H1 (cell line): ENCODE results near the gene MBP. TPM values are rescaled to one million over a fixed set of nuclear protein-coding genes. Genes with fewer than 3 reads are reported as not detected.

Experiments used
- CBX5 ChIP-seq: fragments of 300-800, 300-1000 bp; sonication (generic); IDR thresholded peaks from 2 replicates; pipeline ENCODE4 v1.7.1; 2016; ENCODE audit warnings: antibody characterized with exemption, low read length, low read depth
- CHD2 ChIP-seq: IDR thresholded peaks from 2 replicates; pipeline ENCODE4 v1.6.1; 2012; ENCODE audit warnings: low read length, improper control_type of control experiment
- EP300 ChIP-seq, 2 experiments: IDR thresholded peaks; 1 replicate in 1 of 2; 2 replicates in 1 of 2; pipeline ENCODE4 v1.6.1; 2011 to 2012; ENCODE audit warnings: low read depth in 2 of 2, low read length in 2 of 2, mild to moderate bottlenecking in 2 of 2, borderline replicate concordance in 1 of 2, inconsistent platforms in 1 of 2, moderate library complexity in 1 of 2
- GABPA ChIP-seq: IDR thresholded peaks from 2 replicates; pipeline ENCODE4 v1.6.1; 2011; ENCODE audit warnings: mild to moderate bottlenecking, low read length, moderate library complexity, borderline replicate concordance; ENCODE audit not compliant: insufficient read depth
- SP1 ChIP-seq: IDR thresholded peaks from 2 replicates; pipeline ENCODE4 v1.6.1; 2011; ENCODE audit warnings: low read depth, low read length
- polyA plus RNA-seq, 7 experiments: library from polyadenylated mRNA; depleted of rRNA in 3 of 7; stranded (reverse) in 5 of 7; unstranded in 2 of 7; fragments of >200 nt in 5 of 7; fragments of 200-250 nt in 2 of 7; gene quantifications; 1 replicate in 5 of 7; 2 replicates in 1 of 7; 4 replicates in 1 of 7; pipeline versions ENCODE4 v1.2.1 to v1.2.3, GENCODE V29; 2011 to 2013; ENCODE audit warnings: missing spikeins in 2 of 7, mixed read lengths in 2 of 7
- total RNA-seq: library from RNA; stranded (reverse); fragmentation: NEBNext Ultra II Directional; extraction: Animal tissue kit (Norgen Biotek cat#: 25700); gene quantifications from 2 replicates; pipeline ENCODE4 v1.2.1, GENCODE V29; 2021
- TF ChIP-seq, protein P1 (sequence below): IDR thresholded peaks from 2 replicates; pipeline ENCODE4 v1.6.1; 2012; ENCODE audit warnings: inconsistent platforms

MBP gene
- total and polyA plus RNA-seq, 2 of the 8 experiments (the other 6 are each of a cell fraction or from before 2014, with no cell fraction given) = 7.7 to 19.2 TPM

DNA sequence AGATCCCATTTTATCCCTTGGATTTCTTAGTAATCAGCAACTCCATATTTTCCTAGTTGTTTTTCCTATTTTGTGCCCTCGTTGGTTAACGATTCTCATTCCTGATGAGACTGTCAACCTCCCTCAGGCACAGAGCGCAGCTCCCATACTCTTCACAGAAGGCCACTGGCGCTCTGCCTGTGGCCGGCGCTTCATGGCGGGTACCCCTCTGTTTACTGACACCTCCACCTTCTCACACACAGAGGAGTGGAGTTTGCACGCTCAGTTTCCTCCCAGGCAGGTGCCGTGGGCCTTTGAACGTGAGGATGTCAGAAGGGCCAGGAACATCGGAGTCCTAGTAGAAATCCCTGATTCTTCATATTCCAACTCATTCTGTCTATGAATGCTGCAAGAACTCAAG, 139.0 kb downstream of the MBP start (continued):
- TF ChIP-seq, protein P1, sequence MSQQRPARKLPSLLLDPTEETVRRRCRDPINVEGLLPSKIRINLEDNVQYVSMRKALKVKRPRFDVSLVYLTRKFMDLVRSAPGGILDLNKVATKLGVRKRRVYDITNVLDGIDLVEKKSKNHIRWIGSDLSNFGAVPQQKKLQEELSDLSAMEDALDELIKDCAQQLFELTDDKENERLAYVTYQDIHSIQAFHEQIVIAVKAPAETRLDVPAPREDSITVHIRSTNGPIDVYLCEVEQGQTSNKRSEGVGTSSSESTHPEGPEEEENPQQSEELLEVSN = no peak
- TF ChIP-seq CHD2 (no peak), EP300 (IDR thresholded peaks at IDR 0.05; ENCODE audit: borderline replicate concordance in 1 of 2, low read depth in 2 of 2, low read length in 2 of 2) (no peak), GABPA (no peak), SP1 (no peak), CBX5 (no peak)
